Raji (cell line): ENCODE data around the gene ORC1.
A peak's percentile ranks its signal among the peaks of the same experiment; 100 is the strongest.

Experiments
- POLR2A ChIP-seq: IDR thresholded peaks from 2 replicates; pipeline ENCODE4 v1.6.1; 2011; ENCODE audit warnings: low read depth, low read length, control low read depth; ENCODE audit not compliant: insufficient read depth

Gene ORC1

GRCh38 chr1:52403566-52404115, 582 bp downstream of the ORC1 start:
- TF ChIP-seq POLR2A = no peak

- TF ChIP-seq POLR2A = no peak
Measured at GRCh38 chr1:52402860-52403240, 1.4 kb downstream of the ORC1 start.

- TF ChIP-seq POLR2A = no peak
Measured at GRCh38 chr1:52400131-52400530, 4.1 kb downstream of the ORC1 start.

GRCh38 chr1:52399629-52400028, 4.6 kb downstream of the ORC1 start:
- no peak for TF ChIP-seq POLR2A

- no peak for TF ChIP-seq POLR2A
Measured at GRCh38 chr1:52393174-52393573, 11.0 kb downstream of the ORC1 start.

- TF ChIP-seq POLR2A = no peak
Measured at GRCh38 chr1:52386458-52386857, 17.8 kb downstream of the ORC1 start.

- no peak for TF ChIP-seq POLR2A
Measured at GRCh38 chr1:52385376-52385775, 18.8 kb downstream of the ORC1 start.

- TF ChIP-seq POLR2A = no peak
Measured at GRCh38 chr1:52368383-52369172, 35.6 kb downstream of the ORC1 start.

GRCh38 chr1:52367272-52367671, 37.0 kb downstream of the ORC1 start:
- TF ChIP-seq POLR2A = no peak

GRCh38 chr1:52366517-52366827, 37.8 kb downstream of the ORC1 start:
- TF ChIP-seq POLR2A = no peak

- TF ChIP-seq POLR2A = peak; percentile 94
Measured at GRCh38 chr1:52365746-52366516, 38.3 kb downstream of the ORC1 start, which contains the start of gene CC2D1B. TSS of gene CC2D1B (minus strand) at chr1:52366205. CDS start at chr1:52364620, 1,585 bp downstream.

- TF ChIP-seq POLR2A = no peak
Measured at GRCh38 chr1:52365071-52365745, 39.0 kb downstream of the ORC1 start.

GRCh38 chr1:52364235-52364839, 39.9 kb downstream of the ORC1 start:
- TF ChIP-seq POLR2A = no peak

GRCh38 chr1:52360595-52360968, 43.6 kb downstream of the ORC1 start:
- no peak for TF ChIP-seq POLR2A
